Tongue (tissue), 2 donors: ENCODE results near the gene GLO1. TPM values are rescaled to one million over a fixed set of nuclear protein-coding genes. Genes with fewer than 3 reads are reported as not detected.

ENCODE experiments used
- DNase-seq: peaks from one replicate; pipeline ENCODE4 v3.0.0-alpha.2; 2015
- total RNA-seq: library from RNA; depleted of rRNA; stranded (reverse); fragments of >200 nt; gene quantifications from one replicate; pipeline ENCODE4 v1.2.3, GENCODE V29; 2014

Gene GLO1
- total RNA-seq = 131 TPM

DNA sequence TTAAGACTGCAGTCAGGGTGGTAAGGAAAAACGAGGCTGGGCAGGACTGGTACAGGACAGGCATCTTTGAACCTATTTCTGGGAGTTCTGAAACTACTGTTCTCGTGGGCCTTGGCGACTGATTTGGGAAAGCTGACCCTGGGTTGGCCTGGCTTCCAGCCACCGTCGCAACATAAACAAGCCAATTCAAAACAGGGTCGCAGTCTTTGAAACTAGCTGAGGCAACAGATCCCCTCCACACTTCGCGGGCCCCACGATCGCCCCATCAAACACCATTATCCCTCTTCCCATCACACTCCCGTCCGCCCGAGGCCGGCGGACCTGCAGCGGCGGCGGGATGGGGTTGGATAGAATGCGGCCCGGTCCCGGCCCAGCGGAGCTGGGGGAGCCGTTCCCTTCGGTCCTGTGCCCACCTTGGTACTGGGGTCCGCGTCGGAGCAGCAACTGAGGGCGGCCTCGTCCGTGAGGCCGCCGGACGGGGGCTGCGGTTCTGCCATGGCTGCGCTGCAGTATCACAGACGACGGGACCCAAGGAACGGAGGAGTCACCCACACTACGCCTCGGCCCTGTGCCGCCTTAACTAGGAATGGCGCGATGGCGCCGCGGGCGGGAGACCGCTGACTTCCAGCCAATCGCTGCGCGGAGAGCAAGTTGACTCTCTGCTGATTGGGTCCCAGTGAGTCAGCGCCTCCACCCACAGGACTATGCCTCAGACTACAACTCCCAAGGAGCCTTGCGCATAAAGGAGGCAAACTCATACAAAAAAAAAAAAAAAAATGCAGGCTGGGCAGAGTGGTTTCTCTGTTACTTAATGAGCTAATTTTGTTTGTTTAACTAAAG lies at the start of gene GLO1:
TSS of gene GLO1 (minus strand) at position 588 of the 840 bp plus-strand sequence. CDS start at position 497, 91 bp downstream.
- DNase-seq = peak; percentile 99

DNA sequence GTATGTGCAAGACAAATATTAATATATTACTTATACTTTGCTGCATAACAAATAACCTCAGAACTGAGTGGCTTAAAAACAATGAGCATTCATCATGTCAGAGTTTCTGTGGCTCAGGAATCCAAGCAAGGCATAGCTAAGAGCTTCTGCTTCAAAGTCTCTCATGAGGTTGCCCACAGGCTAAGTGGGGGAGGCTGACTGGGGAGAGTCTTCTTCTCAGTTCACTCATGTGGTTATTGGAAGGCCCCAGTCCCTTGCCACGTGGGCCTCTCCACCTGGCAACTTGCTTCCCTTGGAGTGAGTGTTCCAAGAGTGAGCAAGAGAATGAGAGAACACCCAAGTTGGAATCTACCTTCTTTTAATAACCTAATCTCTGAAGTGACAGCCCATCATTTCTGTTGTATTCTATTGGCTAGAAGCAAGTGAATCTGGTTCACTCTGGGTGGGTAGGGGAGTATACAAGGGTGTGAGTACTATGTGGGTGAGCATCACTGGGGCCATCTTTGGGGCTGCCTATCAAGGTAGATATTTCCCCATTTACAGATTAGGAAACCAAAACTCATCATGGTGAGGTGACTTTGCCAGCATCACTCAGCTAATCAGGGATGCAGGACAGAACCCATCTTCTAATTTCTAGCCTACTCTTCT lies 48.1 kb upstream of the GLO1 start:
- no peak for DNase-seq

DNA sequence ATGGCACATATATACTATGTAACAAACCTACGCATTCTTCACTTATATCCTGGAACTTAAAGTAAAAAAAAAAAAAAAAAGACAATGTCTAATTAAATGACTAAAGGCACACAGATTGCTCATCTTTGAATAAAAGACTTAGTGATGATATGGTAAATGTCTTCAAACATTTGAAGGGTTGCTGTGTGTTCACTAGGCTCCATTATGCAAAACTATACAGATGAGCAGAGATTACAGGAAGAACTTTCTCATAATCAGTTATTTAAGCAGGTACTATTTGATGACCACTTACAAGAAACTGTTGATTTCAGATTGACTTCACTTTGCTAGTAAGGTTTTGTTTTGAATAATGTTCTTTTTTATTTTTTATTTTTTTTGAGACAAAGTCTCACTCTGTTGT lies 46.5 kb upstream of the GLO1 start:
- DNase-seq = no peak

DNA sequence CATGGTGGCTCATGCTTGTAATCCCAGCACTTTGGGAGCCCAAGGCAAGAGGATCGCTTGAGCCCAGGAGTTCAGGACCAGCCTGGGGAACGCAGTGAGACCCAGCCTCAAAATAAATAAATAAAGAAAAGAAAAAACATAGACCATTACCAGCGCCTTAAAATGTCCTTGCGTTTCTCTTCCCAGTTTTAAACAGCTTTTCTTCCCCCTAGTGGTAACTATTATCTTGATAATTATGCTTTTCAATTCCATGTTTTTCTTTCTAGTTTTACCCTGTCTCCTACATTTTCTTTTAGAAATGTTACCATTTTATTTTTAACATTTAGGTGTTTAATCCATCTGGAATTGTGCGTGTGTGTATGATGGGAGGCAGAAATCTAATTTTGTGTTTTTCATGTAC lies 36.6 kb upstream of the GLO1 start:
- no peak for DNase-seq

DNA sequence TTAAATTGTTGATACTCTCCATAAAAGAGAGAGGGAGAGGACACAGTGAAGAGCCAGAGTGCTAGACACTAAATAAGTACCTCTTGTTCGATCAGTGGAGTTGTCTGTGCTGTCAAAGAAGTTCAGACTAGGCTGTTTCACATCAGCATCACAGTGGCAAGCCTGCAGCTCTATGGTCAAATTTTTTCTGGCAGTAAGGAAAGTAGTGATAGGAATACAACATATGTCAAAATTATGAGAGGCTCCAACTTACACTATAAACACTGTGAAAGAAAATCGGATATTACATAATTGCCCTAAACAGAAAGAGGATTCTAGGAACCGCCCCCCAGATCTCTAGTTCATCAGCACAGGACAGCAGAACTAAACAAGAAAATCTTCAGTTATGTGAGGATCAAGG lies 35.3 kb upstream of the GLO1 start:
- DNase-seq = no peak

DNA sequence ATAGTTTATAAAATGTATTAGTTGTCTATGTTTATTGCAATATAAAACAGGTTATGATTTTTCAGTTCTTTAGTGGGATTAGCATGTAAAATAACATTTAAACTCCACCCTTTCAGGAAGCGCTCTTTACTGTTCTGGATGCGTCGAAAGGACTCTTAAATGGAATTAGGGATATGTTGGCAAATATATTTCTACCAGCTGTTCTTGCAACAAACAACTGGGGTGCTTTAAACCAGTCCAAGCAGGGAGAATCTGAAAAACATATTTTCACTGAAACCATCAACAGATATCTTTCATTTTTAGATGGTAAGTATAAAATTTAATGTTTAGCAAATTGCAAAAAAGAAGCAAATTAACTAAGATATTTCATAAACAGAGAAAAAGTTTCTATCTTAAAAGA lies 34.0 kb upstream of the GLO1 start:
- DNase-seq = no peak

DNA sequence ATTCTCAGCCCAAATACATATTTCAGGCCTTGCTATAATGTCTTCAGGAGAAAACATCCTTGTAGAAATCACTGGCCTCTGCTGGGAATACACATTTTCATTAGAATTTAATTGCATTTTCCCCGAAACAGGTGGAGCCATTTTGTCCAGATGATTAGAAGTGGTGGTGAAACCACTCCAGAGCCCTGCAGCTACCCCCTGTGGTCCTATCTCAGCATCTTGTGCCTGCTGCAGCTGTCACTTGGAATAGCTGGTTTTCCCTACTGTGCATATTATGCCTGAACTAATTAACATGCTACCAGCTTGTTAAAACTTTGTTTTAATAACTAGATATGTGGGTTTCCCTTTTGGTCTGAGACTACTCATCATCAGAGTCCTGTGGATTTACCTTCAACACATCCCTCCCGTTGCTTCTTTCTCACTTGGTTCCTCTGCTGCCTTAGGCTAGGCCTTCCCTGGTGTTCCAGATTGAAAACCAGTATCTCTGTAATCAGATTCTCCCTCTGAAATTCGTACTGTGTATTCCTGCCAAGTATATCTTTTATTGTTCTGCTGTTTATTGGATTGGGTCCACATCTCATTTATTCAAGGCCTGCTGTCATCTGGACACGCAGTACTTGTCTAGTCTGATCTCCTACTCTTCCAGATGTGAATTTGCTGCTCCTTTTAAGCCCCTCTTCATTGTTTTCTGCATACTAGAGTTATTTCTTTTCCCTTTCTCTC lies 27.4 kb upstream of the GLO1 start:
- DNase-seq = peak; percentile 28

DNA sequence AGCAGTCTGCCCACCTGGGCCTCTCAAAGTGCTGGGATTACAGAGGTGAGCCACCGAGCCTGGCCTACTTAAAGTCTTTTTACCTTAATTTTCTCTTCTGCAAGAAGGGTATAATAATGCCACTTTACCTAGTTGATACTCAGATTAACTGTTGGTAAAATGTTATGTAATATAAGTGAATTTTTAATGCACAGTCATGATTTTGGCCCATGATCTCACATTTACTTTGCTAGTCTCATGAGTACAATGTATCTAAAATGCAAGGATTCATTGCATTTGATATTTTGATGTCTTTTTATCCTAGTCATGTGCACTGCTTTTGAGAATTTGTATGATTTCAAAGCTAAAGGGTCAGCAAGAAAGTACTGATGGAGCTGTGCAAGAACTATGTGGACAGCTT lies 25.3 kb upstream of the GLO1 start:
- DNase-seq = no peak

DNA sequence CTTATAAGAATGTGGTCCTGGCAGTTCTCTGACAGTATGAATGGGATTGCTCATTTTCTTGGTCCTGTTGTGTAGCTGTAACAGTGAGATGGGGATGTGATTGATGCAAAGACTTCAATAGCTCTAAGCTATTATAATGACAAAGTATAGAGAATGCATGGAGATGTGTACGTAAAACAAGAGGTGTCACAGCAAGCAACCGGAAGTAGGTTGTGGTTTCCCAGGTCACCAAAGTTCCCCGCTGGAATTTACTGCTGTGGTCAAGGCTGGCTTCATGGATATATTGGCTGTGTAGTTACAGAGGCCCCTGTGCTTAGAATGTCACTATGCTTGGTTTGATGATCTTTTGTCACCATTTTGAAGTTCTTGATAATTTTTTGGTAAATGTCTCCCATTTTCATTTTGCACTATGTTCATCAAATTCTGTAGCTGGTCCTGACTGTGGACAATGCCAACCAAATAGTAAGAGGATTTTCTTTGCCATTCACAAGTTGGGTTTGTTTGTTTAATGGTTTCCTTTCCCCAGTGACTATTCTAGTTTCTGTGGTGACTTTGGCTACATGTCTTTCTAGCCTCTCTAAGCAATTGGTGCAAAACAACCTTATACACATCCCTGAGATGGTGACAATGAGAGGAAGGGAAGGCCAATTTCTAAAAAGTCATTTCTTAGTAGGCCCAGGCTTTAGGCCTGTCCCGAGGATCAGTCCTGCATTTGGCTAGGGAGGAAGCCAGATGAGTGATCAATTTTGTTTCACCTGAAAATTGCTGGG lies 22.7 kb upstream of the GLO1 start:
- DNase-seq = no peak

DNA sequence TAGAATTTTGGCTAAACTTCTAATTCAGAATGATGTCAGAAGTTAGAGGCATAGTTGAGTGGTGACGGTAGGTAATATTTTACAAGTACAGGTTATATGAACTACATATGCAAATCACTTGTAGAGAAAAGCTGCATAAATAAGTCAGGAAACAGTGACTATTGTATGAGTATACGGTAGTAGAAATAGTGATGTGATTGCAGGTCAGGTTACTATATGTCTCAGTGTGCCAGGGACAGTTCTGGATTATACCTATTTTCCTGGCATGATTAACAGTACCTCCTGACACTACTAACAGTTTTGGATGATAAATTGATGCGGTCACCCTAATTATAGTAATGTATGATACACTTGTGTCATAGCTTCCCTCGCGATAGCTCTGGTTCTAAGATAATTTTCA lies 21.4 kb upstream of the GLO1 start:
- no peak for DNase-seq

DNA sequence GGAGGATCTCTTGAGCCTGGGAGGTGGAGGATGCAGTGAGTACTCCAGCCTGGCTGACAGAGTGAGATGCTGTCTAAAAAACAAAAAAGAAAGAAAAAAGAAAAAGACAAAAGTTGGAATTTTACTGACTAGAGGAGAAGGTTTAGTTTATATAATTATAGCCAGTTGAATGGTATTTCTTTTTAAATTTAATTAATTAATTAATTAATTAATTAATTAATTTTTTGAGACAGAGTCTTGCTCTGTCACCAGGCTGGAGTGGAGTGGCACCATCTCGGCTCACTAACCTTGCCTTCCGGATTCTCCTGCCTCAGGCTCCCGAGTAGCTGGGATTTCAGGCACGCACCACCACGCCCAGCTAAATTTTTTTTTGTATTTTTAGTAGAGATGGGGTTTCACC lies 20.8 kb upstream of the GLO1 start:
- no peak for DNase-seq

DNA sequence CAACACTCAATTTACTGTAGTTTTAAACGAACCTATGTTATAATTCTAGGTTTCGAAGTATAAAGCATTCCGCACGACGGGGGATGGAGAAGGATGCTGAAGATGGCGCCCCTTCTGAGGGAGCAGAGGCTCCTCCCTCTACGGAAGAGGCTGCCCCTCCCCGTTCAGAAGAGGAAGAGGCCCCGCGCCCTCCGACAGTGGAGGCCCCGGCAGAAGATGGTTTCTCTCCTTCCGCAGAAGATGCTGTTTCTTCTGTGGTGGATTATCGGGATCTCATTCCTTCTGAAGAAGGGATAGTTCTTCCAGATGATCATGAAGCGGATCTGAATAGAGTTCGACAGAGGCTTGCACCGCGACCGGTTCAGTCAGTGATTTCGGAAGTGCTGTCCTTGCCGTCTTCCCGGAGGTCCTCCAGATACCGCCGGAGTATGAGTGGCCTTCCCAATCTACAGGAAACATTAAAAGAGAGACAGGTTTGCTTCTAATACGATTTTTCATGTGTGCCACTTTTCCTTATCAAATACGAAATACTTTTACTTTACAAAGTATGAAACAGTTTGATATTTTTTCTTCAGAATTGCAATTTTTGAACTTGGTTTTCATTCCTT lies 19.9 kb upstream of the GLO1 start:
- DNase-seq = no peak

DNA sequence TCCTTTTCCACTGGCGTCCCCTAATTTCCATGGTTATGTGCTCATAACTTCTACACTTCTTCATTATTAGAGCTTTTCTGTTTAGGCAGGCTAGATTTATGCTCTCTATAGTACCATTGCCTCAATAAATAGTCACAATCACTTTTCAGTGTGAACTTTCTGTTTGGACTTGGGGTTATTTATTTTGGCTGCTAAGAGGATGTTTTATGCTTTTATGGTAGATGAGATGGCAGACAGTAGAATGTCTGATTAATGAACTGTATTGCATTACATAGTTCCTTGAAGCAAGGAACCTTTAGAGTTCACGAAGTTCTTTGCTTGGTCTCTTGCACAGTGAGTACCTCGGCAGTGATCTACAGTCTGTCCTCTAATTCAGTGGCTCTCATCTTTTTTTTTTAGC lies 19.1 kb upstream of the GLO1 start:
- no peak for DNase-seq

DNA sequence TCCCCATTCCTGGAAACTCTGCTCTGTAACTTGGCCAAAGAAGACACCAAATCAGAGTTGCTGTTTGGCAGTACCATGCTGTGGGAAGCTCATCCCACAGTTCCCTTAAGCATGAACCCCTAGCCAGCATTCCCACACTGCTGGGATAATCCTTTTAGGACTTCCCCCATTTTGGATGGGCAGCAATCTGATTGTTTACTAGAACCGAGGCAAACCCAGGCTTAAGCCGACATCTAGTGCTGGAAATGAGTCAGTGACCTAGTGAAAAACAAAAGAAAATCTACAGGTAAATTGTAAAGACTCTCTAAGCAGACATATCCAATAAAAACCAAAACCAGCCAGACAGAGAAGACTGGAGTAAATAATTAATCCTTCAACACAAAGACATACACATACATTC lies 17.4 kb upstream of the GLO1 start:
- no peak for DNase-seq

DNA sequence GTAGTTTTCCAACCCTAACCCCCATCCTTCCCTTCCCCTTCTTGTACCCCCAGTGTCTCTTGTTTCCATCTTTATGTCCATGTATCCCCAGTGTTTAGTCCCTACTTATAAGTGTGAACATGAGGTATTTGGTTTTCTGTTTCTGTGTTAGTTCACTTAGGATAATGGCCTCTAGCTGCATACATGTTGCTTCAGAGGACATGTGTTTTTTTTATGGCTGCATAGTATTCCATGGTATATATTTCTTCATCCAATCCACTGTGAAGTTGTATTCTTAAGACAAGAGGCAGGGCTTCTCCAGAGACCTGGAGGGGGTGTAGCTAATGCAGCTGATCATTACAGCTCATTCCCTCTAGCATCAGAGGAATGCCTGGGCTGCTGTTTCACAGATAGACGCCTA lies 16.4 kb upstream of the GLO1 start:
- DNase-seq = no peak

DNA sequence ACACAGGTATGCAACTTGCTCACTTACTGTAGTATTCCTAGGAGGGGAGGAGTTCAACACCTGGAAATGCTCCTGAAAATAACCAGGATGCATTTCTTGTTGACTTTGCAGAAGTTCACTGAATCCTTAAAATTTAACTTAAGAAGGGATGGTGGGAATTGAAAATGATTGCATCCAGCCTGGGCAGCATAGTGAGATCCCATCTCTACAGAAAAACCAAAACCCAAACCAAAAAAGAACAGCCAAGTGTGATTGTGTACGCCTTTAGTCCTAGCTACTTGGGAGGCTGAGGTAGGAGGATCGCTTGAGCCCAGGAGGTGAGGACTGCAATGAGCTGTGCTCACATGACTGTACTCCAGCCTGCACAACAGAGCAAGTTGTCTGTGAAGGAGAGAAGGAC lies 13.9 kb upstream of the GLO1 start:
- no peak for DNase-seq

DNA sequence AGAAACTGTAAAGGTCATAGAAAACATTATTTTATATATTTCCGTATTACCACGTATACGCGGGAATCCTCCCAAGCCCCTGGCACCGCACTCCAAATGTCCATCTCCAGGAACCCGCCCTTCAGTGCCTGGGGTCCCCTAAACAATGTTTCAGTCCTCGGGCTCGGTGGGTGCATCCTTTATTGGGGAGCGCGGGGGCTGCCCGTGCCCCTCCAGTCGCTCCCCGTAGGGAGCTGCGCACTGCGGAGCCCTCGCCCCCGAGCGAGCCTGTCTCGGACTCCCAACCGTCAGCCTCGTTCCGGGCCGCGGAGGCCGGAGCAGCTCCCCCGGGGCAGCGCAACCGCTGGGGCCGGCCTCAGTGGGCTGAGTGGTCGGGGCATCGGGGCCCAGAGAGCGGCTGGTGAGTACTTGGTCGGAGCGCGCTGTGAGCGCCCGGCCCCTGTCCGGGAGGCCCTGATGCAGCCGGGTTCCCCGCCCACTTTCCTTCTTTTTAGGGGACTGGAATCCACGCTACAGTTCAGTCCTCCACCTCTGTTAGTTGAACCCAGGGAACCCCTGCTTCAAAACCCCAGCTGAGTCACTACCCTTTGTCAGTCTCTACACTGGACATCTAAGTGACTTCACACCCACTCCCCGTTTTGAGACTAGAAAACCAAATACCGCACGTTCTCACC lies 12.2 kb upstream of the GLO1 start, which contains the start of gene DNAH8:
TSS of gene DNAH8 (plus strand) at position 296 of the 674 bp plus-strand sequence. CDS start 7,499 bp downstream, outside the sequence.
- no peak for DNase-seq

DNA sequence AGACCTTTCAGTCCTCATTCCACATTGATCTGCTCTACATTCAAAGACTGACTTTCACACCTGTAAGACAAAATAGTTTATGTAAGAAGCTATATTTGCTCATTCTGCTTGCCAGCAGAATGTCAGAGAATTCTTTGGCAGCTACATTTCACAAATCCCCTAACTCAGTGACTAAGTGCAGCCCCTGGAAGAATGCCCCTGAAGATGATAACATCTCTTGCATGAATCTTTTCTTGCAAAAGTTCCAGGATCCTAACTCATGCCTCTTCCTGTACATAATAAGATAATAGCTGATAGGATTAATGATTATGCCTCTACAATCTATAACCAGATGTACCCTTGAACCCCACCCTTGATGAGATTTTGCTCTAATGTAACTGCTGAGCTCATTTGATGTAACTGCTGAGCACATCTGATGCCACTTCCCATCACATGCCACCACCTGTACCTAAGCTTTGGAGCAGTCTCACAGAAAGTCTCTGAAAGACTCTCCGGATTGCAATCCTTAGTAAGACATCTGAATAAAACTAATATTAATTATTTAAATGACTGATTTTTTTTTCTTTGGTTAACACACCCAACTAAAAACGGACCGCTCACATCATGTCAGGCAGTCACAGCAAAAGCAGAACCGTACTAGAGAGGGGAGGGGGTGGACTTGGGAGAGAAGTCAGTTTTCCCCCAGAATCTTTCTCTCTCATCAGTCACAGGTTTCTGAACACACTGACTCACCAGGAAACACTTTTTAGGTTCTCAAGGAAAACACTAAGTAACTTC lies 11.5 kb upstream of the GLO1 start:
- no peak for DNase-seq

DNA sequence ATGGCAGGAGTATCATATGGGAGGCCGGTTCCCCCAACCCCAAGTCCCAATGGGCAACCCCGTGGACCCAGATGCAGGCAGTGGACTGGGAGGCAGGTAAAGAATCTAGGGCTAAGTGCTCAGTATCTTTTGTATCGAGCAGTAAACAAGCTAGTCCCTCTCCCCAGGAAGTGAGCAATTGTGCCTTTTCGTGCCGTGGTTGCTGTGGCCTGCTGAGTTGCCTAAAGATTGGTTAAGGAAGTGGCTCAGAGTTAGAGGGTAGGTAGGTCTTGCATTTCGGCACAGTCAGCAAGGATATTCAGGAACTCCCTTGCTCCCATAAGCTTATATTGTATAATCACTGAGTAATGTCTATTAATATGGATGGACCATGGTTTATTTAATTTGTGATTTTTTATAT lies 10.9 kb upstream of the GLO1 start:
- DNase-seq = no peak

DNA sequence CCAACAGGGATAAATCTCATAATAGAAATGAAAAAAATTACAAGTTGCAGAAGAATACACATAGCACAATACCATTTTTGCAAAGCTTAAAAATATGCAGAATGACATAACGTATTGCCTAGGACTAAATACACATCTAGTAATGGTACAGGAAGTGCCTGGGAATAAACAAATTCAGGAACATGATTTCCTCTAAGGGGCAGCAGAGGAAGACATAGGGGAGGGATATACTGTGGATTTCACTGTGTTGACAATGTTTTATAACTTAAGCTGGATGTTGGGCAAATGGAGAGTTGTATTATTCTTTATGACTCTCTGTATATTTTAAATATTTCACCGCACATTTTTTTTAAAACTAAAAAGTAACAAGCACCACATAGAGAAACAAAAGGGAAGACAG lies 5.6 kb upstream of the GLO1 start:
- no peak for DNase-seq

DNA sequence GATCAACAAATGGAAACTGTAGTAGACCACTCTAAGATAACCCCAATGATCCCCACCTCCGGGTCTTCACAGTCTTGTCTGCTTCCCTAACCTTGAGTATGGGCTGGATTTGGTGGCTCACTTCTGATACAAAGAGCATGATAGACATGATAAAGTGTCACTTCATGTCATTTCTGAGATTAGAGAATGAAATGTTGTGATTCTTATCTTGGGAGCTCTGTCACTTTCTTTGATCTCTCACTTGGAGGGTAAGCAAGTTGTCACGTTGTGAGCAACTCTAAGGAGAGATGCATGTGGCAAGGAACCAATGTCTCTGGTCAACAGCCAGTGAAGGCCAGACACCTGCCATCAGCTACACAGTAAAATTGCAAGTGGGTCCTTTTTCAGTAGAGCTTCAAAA lies 3.0 kb upstream of the GLO1 start:
- no peak for DNase-seq
